Chondrocyte (in vitro differentiated cells): ENCODE data around the gene TCF7L2. TPM values are rescaled to one million over a fixed set of nuclear protein-coding genes. Genes with fewer than 3 reads are reported as not detected.

Source experiments
- DNase-seq: peaks from one replicate; pipeline ENCODE4 v3.0.0; 2021; ENCODE audit warnings: mixed read lengths, low spot score
- H3K27ac Mint-ChIP-seq: one replicate; pipeline ENCODE4 v1.8.0; 2021; ENCODE audit warnings: mild to moderate bottlenecking, moderate library complexity, mixed read lengths; ENCODE audit not compliant: unreplicated experiment
- H3K27me3 Mint-ChIP-seq: 2 replicates; pipeline ENCODE4 v1.8.0; 2021; ENCODE audit warnings: low read depth, mixed read lengths
- H3K36me3 Mint-ChIP-seq: 2 replicates; pipeline ENCODE4 v1.8.0; 2021; ENCODE audit warnings: low read depth, mixed read lengths
- H3K4me1 Mint-ChIP-seq: 2 replicates; pipeline ENCODE4 v1.8.0; 2021; ENCODE audit warnings: low read depth, mild to moderate bottlenecking, mixed read lengths
- H3K4me3 Mint-ChIP-seq: one replicate; pipeline ENCODE4 v1.8.0; 2021; ENCODE audit warnings: mild to moderate bottlenecking, moderate library complexity, mixed read lengths; ENCODE audit not compliant: unreplicated experiment
- H3K9me3 Mint-ChIP-seq: 2 replicates; pipeline ENCODE4 v1.8.0; 2021; ENCODE audit warnings: low read depth, mixed read lengths
- CTCF ChIP-seq: fragments of 200-600 bp; sonication (generic); IDR thresholded peaks from 2 replicates; pipeline ENCODE4 v1.5.0; 2021; ENCODE audit warnings: antibody characterized with exemption, mild to moderate bottlenecking, moderate library complexity
- total RNA-seq: library from RNA; stranded (reverse); gene quantifications from 3 replicates; pipeline ENCODE4 v1.2.1, GENCODE V29; 2021

The TCF7L2 gene
- total RNA-seq, 1 donor from 2014 or later: 30.9 TPM

GRCh38 chr10:112927980-112928379 is 22.1 kb upstream of the TCF7L2 start:
- no peaks in the 10 kb centered on the region for H3K27me3 Mint-ChIP-seq
- no peak for TF ChIP-seq CTCF
- H3K9me3 Mint-ChIP-seq: peaks cover 8% of the 10 kb centered on the region
- H3K4me3 Mint-ChIP-seq: no peak overlapping the region
- DNase-seq: no peak
- H3K27ac Mint-ChIP-seq: no peak overlapping the region
- H3K36me3 Mint-ChIP-seq: peaks cover 9% of the 10 kb centered on the region
- no peaks in the 10 kb centered on the region for H3K4me1 Mint-ChIP-seq

DNA sequence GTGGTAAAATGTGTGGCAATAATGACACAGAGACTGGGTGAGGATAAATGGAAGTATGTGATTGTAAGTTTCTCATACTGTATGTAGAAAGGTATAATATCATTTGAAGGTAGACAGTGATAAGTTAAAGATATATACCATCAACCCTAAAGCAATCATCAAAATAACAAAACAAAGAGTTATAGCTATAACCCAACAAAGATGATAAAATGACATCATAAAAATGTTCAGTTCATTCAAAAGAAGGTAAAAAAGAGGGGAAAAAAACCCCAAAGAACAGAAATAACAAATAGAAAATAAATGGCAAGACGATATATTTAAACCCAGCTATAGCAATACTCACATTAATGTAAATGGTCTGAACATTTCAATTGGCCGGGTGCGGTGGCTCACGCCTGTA is 17.4 kb upstream of the TCF7L2 start:
- TF ChIP-seq CTCF: no peak
- Mint-ChIP-seq H3K4me3 (no peak overlapping the region), H3K4me1 (no peaks in the 10 kb centered on the region), H3K9me3 (peaks cover 8% of the 10 kb centered on the region), H3K27me3 (no peaks in the 10 kb centered on the region), H3K36me3 (peaks cover 8% of the 10 kb centered on the region), H3K27ac (no peak overlapping the region)
- no peak for DNase-seq

GRCh38 chr10:112934193-112934592 is 15.9 kb upstream of the TCF7L2 start:
- Mint-ChIP-seq H3K27me3 (no peaks in the 10 kb centered on the region), H3K27ac (no peak overlapping the region), H3K4me3 (no peak overlapping the region), H3K4me1 (no peaks in the 10 kb centered on the region), H3K9me3 (peaks cover 7% of the 10 kb centered on the region), H3K36me3 (peaks cover 7% of the 10 kb centered on the region)
- DNase-seq: no peak
- TF ChIP-seq CTCF: no peak

DNA sequence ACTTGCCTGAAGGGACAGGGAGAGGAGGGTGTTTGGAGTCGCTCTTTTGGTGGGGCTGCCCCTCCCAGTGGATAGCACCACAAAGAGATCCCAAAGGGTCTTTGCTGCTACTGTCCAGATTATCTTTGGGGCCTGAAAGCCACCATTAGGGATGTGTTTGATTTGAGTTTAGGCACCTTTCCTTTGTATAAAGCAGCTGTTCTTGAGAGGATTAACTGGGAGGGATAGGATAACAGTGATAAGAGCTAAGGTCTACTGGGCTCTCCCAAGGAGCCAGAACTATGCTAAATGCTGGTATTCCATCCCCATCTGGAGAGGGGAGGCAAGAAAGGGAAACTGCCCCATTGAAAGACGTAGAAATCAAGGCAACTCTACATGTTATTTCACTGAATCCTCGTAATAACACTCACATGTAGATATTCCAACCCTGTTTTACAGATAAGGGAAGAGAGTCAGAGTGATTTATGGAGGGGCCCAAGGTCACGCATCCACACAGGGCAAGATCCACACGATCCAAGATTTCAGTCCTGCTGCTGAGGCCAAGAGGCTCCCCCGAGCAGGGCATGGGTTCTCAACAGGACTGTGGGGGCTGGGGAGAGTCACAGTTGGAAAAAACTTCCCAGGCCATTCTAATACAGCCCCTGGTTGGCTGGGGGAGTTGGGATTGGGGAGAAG is 11.1 kb upstream of the TCF7L2 start:
- Mint-ChIP-seq H3K9me3 (no peaks in the 10 kb centered on the region), H3K4me3 (no peak overlapping the region), H3K27ac (no peak overlapping the region), H3K27me3 (no peaks in the 10 kb centered on the region), H3K4me1 (no peaks in the 10 kb centered on the region), H3K36me3 (no peaks in the 10 kb centered on the region)
- DNase-seq: no peak
- TF ChIP-seq CTCF: no peak

DNA sequence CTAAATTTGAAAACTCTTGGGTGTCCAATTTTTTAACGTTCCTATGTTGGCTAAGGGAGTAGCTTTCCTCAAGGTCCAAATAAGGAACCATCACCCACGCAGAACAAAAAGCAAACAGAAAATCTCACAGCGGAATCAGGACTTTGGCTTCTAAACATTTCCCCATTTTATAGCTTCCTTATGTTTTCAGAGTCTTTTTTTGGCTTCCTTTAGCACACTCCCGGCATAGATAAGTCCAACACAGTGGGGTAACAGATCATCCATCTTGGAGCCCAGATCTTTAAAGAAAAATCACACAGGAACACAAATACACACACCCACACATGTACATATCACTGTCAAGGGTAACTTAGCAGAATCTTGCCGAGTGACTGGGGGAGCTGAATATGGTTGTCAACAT is 4.2 kb upstream of the TCF7L2 start:
- no peak for DNase-seq
- H3K9me3 Mint-ChIP-seq: no peaks in the 10 kb centered on the region
- H3K4me3 Mint-ChIP-seq: no peak overlapping the region
- peaks cover 11% of the 10 kb centered on the region for H3K4me1 Mint-ChIP-seq
- H3K36me3 Mint-ChIP-seq: peaks cover 3% of the 10 kb centered on the region
- no peaks in the 10 kb centered on the region for H3K27me3 Mint-ChIP-seq
- H3K27ac Mint-ChIP-seq: no peak overlapping the region
- no peak for TF ChIP-seq CTCF
